ENCODE data around the gene WNT9A.

Gene WNT9A

DNA sequence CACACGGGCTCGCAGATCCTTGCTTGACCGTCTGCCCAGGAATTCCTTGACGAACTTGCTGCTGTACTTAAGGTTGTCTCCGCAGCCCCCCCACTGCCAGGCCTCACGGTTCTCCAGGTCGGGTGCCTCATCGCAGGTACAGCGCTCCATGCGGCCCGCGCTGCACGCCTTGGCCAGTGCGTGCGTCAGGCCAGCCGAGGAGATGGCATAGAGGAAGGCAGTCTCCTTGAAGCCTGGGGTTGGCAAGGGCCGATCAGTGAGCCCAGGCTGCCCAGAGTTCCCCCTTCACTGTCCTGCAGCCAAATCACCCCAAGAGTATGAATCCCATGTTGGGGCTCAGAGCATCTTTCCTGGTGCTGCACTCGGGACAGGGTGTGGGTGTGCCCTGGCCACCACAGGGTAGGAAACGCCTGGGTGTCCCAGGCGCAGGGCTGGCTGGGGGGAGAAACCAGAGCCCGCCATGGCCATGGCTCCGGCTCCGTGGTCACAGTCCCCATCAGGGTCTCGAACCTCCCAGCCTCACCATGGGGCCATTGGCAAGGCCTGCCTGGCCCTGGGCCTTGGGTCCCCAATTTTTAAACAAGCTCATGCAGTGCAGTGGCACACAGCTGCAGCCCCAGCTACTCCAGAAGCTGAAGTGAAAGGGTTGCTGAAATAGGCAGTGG, 23.4 kb downstream of the WNT9A start:
- no peak for DNase-seq

DNA sequence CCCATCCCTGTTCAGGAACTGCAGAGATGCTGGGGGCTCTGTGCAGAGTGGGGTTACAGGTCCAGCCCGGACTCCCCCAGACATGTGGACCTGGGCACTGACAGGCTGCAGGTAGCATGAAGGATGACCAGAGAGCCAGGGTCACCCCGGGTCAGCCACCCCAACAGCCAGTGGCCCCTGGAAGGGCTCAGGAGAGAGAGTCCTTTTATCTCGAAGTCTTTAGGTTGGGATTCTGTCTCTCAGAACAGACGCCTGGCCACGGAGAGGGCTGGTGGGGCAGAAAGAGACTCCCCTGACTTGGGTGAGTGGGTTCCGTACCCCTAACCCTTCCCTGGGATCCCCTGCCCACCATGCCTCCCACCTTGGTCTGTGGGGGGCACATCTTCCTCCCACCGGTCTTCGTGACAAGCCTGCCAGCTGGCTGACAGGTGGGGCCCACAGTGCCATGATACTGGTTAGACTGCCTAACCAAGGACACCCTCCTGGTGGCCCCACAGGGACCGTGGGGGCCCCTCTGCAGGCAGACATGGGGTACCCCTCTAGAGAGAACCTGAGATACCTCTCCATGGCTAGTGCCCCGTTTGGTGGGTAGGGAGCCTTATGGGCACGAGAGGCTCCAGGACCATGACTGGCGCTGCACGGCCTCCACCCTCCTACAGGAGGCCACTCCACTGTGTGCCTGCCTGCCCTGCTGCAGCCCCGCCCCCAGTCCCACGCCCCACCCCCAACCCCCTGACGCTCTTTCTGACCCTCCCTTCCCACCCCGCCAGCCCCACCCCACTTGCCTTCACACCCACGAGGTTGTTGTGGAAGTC, 24.2 kb downstream of the WNT9A start:
- DNase-seq, result no peak

DNA sequence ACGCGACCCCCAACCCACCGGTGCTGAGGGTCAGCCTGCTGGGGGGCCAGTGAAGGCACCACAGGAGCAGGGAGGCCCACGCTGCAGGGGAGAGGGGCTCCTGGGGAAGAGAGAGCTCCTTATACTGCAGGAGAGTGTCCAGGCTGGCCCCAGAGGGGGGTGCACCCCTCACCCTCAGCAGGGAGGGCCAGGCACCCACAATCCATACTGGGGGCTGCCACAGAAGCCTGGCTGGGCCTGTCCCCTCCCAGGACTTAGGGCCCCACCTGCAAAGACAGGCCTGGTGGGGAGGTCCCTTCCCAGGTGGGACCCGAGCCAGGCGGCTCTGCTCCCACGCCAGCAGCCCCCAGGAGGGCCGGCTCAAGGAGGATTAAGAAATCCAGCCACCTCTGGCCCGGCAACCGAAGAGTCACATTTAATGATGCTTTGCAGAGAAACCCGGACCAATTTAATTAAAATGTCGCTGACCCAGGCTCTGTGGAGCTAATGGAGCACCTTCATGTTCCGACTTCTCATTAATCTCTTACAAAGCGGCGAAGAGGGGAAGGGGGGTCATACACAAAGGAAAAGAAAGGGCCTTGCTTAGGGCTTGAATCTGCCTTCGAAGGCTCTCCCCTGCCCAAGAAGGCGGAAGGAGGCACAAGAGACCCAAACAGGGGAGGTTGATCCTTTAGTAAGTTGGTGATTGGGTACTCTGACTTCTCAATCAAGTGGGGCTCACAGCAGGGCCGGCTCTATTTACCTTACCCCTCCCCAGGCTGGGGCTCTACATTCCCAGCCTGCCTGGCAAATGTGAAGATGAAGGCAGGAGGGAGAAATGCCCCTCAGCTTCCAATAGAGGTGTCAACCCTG, 25.0 kb downstream of the WNT9A start:
- DNase-seq, result no peak

DNA sequence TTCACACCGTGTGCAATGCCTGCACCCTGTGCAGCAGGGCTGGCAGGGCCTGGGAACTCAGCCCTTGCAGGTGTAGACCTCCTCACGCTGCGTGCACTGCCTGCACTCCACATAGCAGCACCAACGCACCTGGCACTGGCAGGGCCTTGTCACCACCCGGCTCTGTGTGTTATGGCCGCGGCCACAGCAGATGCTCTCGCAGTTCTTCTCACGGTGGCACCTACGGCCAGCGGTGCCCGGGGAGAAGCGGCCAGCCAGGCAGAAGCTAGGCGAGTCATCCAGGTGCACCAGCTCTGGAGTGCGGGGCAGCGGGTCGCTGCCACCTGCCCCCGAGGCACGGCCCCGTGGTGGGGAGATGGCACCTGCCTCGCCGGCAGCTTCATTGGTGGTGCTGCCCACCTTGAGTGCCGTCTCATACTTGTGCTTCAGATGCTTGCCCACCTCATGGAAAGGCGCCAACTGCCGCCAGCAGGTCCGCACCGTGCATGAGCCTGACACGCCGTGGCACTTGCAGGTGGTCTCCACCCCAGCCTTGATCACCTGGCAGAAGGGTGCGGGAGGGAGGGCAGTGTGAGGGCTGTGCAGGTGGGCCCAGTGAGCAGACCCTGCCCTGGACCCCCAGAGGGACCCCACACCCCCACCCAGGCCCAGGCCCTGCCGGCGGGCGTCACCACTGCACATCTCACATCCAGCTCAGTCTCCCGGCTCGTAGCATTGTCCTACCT, 26.1 kb downstream of the WNT9A start:
- DNase-seq, result no peak

DNA sequence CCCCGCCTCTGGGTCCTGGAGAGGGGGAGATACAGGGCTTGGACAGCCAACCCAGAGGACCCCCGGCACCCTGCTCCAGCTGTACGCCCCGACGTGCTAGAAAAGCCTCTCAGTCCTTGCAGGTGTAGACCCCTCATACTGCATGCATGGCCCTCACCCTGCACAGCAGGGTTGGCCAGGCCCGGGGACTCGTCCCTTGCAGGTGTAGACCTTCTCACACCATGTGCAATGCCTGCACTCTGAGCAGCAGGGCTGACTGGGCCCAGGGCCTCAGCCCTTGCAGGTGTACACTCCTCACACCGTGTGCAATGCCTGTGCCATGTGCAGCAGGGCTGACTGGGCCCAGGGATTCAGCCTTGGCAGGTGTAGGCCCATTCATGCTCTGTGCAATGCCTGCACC, 26.8 kb downstream of the WNT9A start:
- no peak for DNase-seq

DNA sequence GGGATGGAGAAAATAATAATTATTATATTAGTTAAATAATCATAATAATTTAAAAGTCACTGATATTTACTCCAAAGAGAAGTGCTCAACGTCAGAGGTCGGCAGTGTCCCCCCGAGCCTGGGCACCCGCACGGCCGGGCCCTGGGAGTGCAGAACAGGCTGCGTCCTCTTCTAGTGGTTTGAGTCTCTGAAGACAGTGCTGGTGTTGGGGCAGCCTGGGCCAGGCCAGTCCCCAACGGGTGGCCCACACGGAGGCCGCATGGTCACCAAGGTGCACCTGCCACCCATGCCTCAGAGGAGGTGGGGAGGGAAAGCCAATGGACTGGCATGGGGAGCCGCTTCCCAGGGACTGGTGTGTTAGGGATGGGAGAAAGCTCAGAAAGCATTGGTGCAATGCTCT, 27.3 kb downstream of the WNT9A start:
- DNase-seq, result no peak

DNA sequence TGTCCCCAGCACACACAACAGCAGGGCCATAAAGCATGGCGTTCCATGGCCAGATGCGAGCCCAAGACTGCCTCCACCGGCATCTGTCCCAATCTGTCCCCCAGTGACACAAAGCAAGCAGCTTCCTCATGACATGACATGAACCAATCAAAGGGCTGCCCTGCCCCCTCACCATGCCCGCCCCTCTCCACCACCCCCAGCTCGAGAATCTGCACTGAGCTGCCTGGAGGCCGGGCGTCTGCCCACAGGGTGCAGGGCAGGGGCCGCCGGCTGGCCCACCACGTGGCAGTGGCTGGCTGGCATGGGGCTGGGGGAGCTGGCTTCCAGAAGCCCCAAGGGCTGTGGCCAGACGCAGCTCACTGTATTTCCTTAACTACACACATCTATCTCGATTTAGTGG, 27.8 kb downstream of the WNT9A start:
- peak; percentile 62 for DNase-seq

DNA sequence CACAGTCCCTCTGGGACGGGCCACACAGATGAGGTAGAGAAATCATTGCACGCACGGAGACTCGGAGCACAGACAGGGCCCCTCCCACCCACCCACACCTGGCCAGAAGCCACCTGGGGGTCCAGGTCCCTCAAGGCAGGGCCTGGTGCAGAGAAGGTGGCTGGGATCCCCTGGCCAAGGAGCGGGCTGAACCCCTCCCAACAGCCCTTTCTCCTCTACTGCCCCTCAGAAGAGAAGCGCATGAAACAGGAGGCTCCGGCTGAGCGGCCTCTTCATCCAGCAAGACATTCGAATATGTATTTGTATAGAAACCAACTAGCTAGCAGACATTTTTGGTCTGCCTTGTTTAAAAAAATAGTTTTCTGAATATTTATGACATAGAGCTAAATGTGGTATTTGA, 29.0 kb downstream of the WNT9A start:
- DNase-seq, result no peak

DNA sequence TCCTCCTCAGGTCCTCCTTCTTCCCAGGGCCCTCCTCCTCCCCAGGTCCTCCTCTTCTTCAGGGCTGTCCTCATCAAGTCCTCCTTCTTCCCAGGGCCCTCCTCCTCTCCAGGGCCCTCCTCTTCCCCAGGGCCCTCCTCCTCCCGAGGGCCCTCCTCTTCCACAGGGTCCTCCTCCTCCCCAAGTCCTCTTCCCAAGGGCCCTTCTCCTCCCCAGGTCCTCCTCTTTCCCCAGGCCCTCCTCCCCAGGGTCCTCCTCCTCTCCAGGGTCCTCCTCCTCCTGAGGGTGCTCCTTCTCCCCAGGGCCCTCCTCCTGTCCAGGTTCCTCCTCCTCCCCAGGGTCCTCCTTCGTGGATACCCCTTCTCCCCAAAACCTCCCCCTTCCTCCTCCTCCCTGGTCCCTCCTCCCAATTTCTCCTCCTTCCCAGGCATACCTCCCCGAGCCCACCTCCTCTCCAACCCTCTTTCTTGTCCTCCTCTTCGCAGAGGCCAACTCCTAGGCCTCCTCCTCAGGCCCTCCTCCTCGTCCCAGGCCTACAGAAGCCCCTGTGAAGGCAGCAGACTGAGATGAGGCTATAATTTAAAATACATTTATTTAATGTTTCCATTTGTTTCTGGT, 29.5 kb downstream of the WNT9A start:
- no peak for DNase-seq

DNA sequence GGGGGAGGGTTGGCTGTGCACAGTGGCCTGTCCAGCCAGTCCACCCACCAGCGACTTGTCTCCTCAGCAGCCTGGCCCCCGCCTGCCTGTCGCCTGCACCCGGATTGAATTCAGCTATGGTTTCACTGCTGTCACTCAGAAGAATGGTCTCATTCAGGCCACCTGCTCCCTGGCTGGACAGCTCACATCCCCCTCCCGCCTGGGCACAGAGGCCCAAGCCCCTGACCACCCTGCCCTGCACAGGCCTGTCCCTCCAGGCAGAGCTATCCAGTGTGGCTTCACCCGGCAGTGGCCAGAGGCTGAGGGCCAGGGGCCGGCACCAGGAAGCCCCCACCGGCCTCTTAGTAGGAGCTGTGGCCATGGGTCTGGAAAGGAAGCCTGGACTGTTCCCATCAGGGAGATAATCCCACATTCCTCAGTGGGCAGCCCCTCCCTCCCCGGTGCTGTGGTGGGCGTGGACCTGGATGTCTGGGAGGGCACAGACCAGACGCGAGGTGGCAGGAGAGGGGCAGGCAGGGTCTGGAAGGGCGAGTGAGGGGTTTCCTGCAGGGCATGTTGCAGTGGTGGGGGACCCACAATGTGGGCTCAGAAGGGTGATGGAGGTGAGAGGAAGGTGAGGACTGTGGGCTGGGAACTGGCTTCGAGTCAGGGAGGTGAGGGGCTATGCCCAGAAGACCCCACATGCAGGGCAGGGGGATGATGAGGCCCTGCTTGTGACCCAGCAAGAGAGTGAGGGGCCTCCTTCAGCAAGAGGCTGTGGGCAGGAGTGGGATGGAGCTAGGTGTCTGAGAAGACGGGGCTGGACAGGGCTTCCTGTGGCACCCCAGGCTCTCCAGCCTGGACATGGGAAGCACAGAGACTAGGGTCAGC, 30.4 kb downstream of the WNT9A start:
- no peak for DNase-seq

DNA sequence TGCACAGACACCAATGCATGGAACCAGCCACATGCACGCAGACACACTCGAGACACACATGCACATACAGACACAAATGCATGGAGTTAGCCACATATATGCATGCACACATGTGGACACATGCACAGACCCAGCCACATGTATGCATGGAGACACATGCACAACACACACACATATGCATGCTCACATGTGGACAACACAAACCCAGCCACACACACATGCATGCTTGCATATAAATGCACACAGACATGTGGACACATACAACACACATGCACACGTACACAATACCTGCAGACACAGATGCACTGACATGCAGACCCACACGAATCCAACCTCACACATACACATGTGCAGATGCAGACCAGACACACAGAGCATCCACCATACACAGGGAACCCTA, 31.1 kb downstream of the WNT9A start:
- DNase-seq, result no peak

DNA sequence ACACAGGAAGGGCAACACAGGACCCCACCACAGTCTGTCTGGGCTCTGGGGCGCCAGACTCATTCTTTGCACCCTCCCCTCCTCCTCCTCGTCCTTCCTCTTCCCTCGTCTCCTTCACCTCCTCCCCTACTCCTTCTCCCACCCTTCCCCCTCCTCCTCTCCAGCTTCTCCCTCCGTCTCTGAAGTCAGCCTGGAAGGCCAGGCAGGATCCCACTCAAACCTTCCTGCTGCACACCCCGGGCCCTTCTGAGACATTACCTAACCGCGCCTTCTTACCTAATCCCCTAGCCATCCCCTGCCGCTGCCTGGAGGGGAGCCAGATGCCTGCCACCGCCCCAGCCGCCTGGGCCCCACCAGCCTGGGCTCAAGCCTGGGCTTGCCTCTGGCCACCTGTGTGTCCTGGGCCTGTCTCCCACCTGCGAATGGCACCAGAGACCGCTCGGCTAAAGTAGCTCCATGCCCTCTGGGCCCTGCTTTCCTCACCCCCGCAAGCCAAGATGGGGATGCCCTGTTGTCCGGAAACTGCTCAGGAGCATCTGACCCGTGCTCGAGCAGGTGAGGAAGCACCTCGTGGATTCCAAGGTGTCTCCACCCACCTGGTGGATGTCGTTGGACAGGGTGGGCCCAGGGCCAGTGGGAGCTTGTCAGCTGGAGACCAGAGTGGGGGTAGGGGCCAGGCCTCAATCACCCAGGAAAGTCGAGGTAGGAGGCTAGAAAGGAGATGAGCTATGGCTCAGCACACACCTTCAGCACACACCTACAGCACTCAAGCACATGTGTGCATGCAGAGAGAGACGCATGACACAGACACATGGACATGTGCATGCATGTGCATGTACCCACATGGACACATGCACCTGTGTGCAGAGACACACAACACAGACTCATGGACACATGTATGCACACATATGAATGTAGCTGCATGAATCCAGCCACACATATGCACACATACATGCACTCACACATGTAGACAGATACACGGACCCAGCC, 31.9 kb downstream of the WNT9A start:
- DNase-seq, result no peak

DNA sequence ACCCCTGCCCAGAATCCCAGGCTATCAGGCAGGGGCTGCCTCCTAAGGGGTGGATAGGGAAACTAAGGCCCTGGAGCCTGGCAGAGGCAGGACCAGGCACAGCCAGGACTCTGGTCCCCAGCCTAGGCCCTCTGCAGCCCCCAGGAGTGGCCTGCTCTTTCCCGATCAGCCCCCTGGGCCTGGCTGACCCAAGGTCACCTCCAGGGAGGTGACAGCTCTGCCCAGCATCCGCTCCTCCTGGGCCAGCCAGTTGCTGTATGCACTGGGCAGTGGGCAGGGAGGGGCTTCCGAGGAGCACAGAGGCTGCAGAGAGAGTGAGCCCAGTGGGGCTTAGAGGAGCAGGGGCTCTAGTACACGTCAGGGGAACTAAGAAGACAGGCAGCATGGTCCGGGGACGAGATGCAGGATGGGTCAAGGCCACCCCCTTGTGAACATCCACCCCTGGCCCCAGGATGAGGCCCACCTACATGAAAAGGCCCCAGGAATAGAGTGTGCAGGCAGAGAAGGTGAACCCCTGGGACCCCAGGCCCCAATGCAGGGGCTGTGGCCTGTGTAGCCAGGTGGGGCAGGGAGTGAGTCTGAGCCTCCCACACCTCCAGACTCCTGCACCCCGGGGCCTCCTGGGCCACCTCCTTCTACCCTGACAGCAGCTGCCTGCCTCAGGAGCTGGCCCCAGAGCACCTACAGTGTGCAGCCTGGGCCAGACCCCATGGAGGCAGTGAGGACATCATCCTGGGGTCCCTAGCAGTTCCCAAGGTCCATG, 32.8 kb downstream of the WNT9A start:
- DNase-seq, result no peak

DNA sequence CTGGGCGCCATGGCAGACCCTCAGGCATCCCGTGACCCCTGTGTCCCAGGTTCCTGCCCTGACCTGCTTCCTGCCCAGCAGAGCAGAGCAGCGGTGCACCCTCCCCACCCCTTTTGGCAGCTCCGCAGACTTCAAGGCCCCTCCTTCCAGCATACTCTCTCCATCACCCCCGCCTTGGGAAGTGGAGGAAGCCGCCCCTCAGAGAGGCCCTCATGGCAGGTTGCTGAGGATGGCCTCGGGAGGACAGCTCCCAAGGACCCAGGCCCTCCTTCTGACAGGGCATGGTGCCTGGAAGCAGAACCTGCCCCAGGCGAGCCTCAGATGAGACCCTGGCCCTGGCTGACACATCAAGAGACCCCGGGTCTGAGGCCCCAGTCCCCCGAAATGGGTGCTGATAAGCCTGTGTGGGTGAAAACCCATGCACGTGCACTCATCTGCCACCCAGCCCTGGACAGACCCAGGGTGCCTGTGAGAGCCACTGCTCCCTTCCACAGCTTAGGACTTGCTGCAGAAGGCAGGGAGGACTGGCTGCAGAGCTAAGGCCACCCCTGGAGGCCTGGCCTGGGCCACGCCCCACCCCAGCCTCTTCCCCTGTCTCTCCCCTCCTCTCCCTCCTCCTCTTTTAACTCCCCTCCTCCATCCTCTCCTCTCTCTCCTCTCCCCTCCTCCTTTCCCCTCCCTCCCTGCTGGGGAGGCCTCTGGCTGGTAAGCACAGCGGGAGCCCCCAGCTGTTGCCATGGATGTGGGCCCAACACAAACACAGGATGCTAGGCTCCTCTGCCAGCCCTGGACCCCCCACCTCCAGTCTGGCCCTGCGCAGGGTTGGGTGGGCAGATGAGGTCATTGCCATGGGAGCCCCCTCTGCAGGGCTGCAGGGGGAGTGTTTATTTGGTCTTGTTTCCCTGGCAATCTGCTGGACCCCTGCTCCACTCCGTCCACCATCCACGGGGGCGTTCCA, 33.7 kb downstream of the WNT9A start:
- peak; percentile 80 for DNase-seq

DNA sequence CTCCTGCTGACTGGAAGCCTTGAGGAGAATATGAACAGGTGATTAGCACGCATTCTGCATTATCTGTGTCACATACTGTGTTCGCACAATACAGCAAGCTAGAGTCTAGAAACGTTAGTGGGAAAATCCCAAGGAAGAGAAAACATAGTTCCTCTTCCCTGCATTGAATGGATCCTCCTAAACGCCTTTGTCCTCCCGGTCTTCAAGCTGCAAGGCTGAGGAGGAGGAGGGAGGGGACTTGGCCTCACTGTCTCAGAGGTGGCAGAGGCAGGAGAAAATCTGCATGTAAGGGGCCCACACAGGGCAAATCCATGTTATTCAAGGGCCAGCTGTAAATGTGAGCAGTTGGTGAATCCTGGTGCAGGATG, 34.4 kb downstream of the WNT9A start:
- no peak for DNase-seq

DNA sequence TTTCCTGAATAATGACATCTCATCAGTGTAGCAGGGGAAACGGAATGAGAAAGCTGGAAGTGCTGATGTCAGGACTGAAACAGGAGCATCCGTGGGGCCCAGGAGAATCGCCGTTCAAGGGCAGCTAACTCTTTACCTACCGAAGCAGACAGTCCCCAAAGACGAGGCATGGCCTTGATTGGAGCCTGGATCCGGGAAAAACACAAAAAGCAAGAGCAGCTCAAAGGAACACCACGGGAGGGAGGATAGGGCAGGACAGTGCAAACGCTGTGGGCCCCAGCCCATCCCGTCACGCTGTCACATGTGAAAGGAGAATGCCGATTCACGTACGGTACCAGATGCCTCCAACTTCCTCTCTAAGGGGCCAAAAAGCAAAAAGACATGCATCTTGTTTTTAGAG, 34.9 kb downstream of the WNT9A start:
- DNase-seq, result no peak

DNA sequence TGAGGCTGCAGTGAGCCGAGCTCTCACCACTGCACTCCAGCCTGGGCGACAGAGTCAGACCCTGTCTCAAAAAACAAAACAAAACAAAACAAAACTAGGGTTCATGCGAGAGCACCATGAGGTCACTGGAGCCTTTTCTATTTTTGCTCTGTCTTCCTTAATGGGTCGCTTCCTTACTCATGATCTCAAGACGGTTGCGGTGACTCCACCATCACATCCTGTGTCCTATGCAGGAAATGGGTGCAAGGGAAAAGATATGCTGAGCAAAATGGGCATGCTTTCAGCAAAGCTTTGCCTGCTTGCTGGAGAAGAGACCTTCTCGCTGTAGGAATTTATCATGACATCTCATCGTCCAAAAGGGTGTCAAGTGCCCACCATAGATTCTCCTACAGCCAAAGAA, 36.4 kb downstream of the WNT9A start:
- no peak for DNase-seq

DNA sequence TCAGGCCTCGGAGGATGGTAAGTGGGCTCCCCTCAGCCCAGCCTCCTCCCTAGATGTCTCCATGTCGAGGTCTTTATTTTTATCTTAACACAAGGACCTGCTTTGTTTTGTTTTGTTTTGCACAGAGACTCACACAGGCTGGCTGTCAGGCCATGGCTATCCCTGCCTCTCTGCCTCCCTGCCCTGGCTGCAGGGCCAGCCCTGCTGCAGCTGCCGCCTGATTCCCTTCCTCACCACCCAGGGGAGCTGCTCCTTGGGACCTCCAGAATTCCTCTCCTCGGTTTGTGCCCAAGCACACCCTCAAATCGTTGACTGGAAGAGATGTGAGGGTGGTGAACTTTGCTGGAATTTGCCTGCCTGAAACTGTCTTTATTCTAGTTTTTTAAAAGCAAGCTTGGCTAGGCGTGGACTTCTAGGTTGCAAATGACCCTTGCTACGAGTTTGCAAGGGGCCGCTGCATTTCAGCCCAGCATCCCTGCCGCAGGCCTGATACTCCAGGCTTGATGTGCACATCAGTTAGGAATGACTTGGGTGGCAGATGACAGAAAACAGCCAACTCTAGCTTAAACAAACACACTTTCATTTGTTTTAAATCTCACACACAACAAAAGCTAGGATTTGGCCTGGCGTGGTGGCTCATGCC, 37.1 kb downstream of the WNT9A start:
- DNase-seq, result no peak

Data from right hindlimb (tissue), 1 donor.